ENCODE measurements around the gene LNX1. TPM values are rescaled to one million over a fixed set of nuclear protein-coding genes. Genes with fewer than 3 reads are reported as not detected.

The LNX1 gene
- total and polyA plus RNA-seq, 9 donors: 2.4 to 5.1 (median 2.8) TPM

DNA sequence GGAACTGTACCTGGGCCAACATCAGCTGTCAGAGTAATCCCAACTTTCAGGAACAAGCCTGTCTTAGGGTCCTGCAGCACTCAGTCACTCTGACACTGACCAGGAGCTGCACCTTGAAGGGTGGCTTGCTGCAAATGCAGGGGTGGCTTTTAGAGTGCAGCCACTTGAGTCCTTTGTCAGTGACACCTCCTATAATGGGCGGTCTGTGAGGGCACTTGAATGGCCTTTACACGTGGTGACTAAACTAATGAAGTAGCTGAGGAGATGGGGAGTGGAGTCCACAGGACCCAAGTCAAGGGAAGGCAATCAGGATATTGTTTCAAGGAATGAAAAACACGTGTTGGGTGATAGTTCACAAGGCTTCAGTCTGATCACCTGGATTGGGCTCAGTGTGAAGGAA lies 11.1 kb upstream of the LNX1 start:
- WGBS (ENCODE audit: insufficient coverage): 36% methylated on average over 2 of the region's 3 CpGs
- H3K36me3 ChIP-seq (ENCODE audit: control insufficient read depth, insufficient read depth, low read length): no peaks in the 10 kb centered on the region
- H3K27me3 ChIP-seq (ENCODE audit: control insufficient read depth, insufficient read depth, low read length): no peaks in the 10 kb centered on the region
- DNase-seq: no peak
- peaks cover 19% of the 10 kb centered on the region for H3K4me1 ChIP-seq (ENCODE audit: control insufficient read depth, insufficient read depth, low read length)
- no peak overlapping the region for H3K27ac ChIP-seq (ENCODE audit: low read length)
- no peaks in the 10 kb centered on the region for H3K9me3 ChIP-seq (replicated peaks; ENCODE audit: control insufficient read depth, low read depth, low read length)
- H3K4me3 ChIP-seq (ENCODE audit: low read length): no peak overlapping the region

DNA sequence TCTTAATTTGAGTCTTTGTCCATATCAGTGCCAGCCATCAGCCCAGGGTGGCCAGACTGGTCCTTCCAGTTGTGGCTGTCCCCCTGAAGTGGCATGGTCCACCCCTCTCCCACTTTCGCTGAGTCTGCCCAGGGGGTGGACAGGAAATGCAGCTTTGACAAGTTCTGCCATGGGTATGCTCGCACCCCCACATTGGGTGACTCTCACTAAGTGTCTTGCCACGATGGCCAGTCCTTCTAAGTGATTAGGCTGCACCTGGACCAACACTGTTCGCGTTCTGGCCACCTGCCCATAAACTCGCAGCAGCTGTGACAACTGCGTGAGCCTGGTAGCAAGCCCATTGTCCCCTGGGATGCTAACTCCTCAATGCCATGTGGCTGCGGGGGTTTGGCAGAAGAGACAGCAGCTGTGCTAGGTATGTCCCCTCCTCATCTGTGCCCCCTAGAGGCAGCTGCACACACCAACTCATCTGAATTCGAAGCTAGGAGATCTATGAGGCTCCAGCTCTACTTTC lies 10.0 kb upstream of the LNX1 start:
- Histone ChIP-seq H3K4me3 (ENCODE audit: low read length) (no peak overlapping the region), H3K4me1 (ENCODE audit: control insufficient read depth, insufficient read depth, low read length) (peaks cover 19% of the 10 kb centered on the region), H3K36me3 (ENCODE audit: control insufficient read depth, insufficient read depth, low read length) (no peaks in the 10 kb centered on the region), H3K27me3 (ENCODE audit: control insufficient read depth, insufficient read depth, low read length) (no peaks in the 10 kb centered on the region), H3K9me3 (replicated peaks; ENCODE audit: control insufficient read depth, low read depth, low read length) (no peaks in the 10 kb centered on the region), H3K27ac (ENCODE audit: low read length) (no peak overlapping the region)
- DNase-seq: peak; percentile 83
- 68% methylated on average over 9 of the region's 9 CpGs for WGBS (ENCODE audit: insufficient coverage)

DNA sequence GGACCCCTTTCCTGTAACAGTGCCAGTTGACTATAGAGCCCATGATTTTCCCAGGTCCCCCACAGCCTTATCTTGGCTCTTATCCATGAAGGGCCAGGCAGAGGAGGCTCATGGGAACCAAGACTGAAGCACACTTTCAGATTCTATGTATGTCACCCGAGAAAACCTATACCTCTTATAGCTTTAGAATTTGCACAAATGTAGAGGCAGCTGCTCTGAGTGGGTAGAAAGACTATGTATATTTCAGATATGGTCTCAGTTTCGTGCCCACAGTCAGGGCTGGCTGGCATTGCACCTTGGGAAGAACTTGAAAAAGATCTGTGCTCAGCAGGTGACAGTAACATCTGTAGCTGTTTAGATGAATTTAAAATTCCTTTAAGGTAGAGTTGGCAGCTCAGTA lies 8.3 kb upstream of the LNX1 start:
- Histone ChIP-seq H3K27ac (ENCODE audit: low read length) (no peak overlapping the region), H3K4me3 (ENCODE audit: low read length) (no peak overlapping the region), H3K27me3 (ENCODE audit: control insufficient read depth, insufficient read depth, low read length) (no peaks in the 10 kb centered on the region), H3K4me1 (ENCODE audit: control insufficient read depth, insufficient read depth, low read length) (peaks cover 19% of the 10 kb centered on the region), H3K36me3 (ENCODE audit: control insufficient read depth, insufficient read depth, low read length) (no peaks in the 10 kb centered on the region), H3K9me3 (replicated peaks; ENCODE audit: control insufficient read depth, low read depth, low read length) (no peaks in the 10 kb centered on the region)
- WGBS (ENCODE audit: insufficient coverage): no CpG with 5 or more reads among the region's 2 CpGs
- no peak for DNase-seq

DNA sequence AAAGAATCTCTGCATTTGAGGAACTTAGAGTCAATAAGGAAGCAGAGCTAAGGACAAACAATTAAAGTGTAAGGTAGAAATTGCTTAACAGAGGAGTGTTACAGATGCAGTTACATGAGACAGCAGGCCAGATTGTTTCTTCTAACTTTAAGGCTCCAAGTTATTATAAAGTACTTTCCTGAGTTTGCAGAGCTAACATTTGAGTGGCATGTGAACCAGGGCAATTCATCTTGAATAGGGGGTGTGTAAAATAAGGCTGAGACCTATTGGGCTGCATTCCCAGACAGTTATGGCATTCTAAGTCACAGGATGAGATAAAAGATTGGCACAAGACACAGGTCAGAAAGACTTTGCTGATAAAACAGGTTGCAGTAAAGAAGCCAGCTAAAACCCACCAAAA lies 7.6 kb upstream of the LNX1 start:
- H3K36me3 ChIP-seq (ENCODE audit: control insufficient read depth, insufficient read depth, low read length): no peaks in the 10 kb centered on the region
- H3K4me1 ChIP-seq (ENCODE audit: control insufficient read depth, insufficient read depth, low read length): peaks cover 19% of the 10 kb centered on the region
- H3K27ac ChIP-seq (ENCODE audit: low read length): peak overlapping the region; percentile 17
- DNase-seq: no peak
- no peaks in the 10 kb centered on the region for H3K9me3 ChIP-seq (replicated peaks; ENCODE audit: control insufficient read depth, low read depth, low read length)
- no peaks in the 10 kb centered on the region for H3K27me3 ChIP-seq (ENCODE audit: control insufficient read depth, insufficient read depth, low read length)
- H3K4me3 ChIP-seq (ENCODE audit: low read length): no peak overlapping the region

- H3K27ac ChIP-seq (ENCODE audit: low read length): no peak overlapping the region
- H3K4me3 ChIP-seq (ENCODE audit: low read length): no peak overlapping the region
- 100% methylated on average over 2 of the region's 4 CpGs for WGBS (ENCODE audit: insufficient coverage)
- H3K4me1 ChIP-seq (ENCODE audit: control insufficient read depth, insufficient read depth, low read length): peaks cover 19% of the 10 kb centered on the region
- no peaks in the 10 kb centered on the region for H3K27me3 ChIP-seq (ENCODE audit: control insufficient read depth, insufficient read depth, low read length)
- H3K36me3 ChIP-seq (ENCODE audit: control insufficient read depth, insufficient read depth, low read length): no peaks in the 10 kb centered on the region
- no peaks in the 10 kb centered on the region for H3K9me3 ChIP-seq (replicated peaks; ENCODE audit: control insufficient read depth, low read depth, low read length)
- DNase-seq: no peak
These were observed 7.2 kb upstream of the LNX1 start for GRCh38 chr4:53598483-53598882.

- Histone ChIP-seq H3K4me1 (ENCODE audit: control insufficient read depth, insufficient read depth, low read length) (peaks cover 27% of the 10 kb centered on the region), H3K9me3 (replicated peaks; ENCODE audit: control insufficient read depth, low read depth, low read length) (no peaks in the 10 kb centered on the region), H3K27ac (ENCODE audit: low read length) (no peak overlapping the region), H3K36me3 (ENCODE audit: control insufficient read depth, insufficient read depth, low read length) (no peaks in the 10 kb centered on the region), H3K27me3 (ENCODE audit: control insufficient read depth, insufficient read depth, low read length) (no peaks in the 10 kb centered on the region), H3K4me3 (ENCODE audit: low read length) (no peak overlapping the region)
- no peak for DNase-seq
- 79% methylated on average over 3 of the region's 3 CpGs for WGBS (ENCODE audit: insufficient coverage)
These were observed 5.6 kb upstream of the LNX1 start for GRCh38 chr4:53596901-53597300.

- no peaks in the 10 kb centered on the region for H3K9me3 ChIP-seq (replicated peaks; ENCODE audit: control insufficient read depth, low read depth, low read length)
- no peak overlapping the region for H3K27ac ChIP-seq (ENCODE audit: low read length)
- DNase-seq: no peak
- no peak overlapping the region for H3K4me3 ChIP-seq (ENCODE audit: low read length)
- no peaks in the 10 kb centered on the region for H3K27me3 ChIP-seq (ENCODE audit: control insufficient read depth, insufficient read depth, low read length)
- no CpG with 5 or more reads among the region's 2 CpGs for WGBS (ENCODE audit: insufficient coverage)
- H3K4me1 ChIP-seq (ENCODE audit: control insufficient read depth, insufficient read depth, low read length): peaks cover 28% of the 10 kb centered on the region
- H3K36me3 ChIP-seq (ENCODE audit: control insufficient read depth, insufficient read depth, low read length): no peaks in the 10 kb centered on the region
These were observed 4.5 kb upstream of the LNX1 start for GRCh38 chr4:53595834-53596233.

DNA sequence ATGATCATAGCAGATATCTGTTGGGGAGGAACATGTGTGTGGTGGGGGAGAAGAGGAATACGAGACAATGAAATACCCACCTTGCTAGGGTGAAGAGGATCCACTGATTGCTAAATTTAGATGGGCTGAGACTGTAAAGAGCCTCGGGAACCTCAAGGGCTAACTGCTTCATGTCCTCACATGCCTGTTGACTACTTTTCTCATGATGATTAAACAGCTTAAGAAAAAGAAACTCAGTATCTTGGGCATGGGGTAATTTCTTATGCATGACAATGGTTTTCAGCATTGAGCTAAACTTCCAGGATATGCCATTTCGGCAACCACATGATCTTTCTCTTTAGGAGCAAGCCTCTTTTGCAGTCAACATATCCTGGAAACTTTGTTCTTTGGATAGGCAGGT lies 3.9 kb upstream of the LNX1 start:
- Histone ChIP-seq H3K4me1 (ENCODE audit: control insufficient read depth, insufficient read depth, low read length) (peaks cover 31% of the 10 kb centered on the region), H3K4me3 (ENCODE audit: low read length) (no peak overlapping the region), H3K36me3 (ENCODE audit: control insufficient read depth, insufficient read depth, low read length) (no peaks in the 10 kb centered on the region), H3K27ac (ENCODE audit: low read length) (no peak overlapping the region), H3K27me3 (ENCODE audit: control insufficient read depth, insufficient read depth, low read length) (no peaks in the 10 kb centered on the region), H3K9me3 (replicated peaks; ENCODE audit: control insufficient read depth, low read depth, low read length) (no peaks in the 10 kb centered on the region)
- 83% methylated on average over 1 of the region's 3 CpGs for WGBS (ENCODE audit: insufficient coverage)
- DNase-seq: no peak

GRCh38 chr4:53593765-53594164 lies 2.5 kb upstream of the LNX1 start:
- H3K36me3 ChIP-seq (ENCODE audit: control insufficient read depth, insufficient read depth, low read length): no peaks in the 10 kb centered on the region
- WGBS (ENCODE audit: insufficient coverage): no CpG with 5 or more reads among the region's 2 CpGs
- DNase-seq: no peak
- H3K4me3 ChIP-seq (ENCODE audit: low read length): no peak overlapping the region
- H3K27ac ChIP-seq (ENCODE audit: low read length): no peak overlapping the region
- H3K27me3 ChIP-seq (ENCODE audit: control insufficient read depth, insufficient read depth, low read length): no peaks in the 10 kb centered on the region
- peaks cover 31% of the 10 kb centered on the region for H3K4me1 ChIP-seq (ENCODE audit: control insufficient read depth, insufficient read depth, low read length)
- no peaks in the 10 kb centered on the region for H3K9me3 ChIP-seq (replicated peaks; ENCODE audit: control insufficient read depth, low read depth, low read length)

DNA sequence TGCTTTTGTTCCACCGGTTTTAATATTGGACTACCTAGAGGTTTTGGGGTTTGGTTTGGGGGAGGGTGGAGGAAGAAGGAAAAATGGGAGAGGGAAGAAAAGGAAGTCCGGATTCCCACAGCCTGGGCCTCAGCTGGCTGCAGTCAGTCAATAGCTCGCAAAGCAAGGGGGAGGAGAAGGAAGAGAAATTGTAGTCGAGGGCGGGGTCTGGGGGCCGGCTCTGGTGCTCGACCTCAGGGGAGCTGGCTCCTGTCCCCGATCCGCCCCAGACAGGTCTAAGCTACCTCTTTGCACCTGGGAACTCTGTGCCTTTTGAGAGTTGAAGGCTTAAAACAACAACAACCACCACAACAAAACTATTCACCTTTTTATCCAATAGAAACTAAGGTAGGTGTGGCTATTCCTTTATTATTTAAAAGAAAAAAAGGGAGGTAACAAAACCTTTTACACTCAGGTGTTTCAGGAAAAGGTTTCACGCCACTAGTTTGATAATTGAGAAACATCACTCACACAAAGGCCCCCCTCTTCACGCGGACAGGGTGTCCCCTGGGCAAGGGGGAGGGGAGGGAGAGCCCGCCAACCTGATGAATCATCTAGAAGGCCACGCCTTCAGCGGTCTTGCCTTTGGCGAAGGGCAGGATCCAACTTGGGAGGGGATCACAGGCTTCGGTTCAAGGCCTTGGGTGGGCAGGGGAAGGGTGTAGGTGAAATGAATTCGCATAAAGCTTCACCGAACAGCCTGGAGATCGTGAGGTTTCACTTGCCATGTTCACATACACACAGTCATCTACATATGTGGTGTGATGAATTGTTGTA lies 1.6 kb upstream of the LNX1 start:
- Histone ChIP-seq H3K4me1 (ENCODE audit: control insufficient read depth, insufficient read depth, low read length) (peaks cover 35% of the 10 kb centered on the region), H3K27ac (ENCODE audit: low read length) (peak overlapping the region; percentile 50), H3K4me3 (ENCODE audit: low read length) (peak overlapping the region; percentile 9), H3K9me3 (replicated peaks; ENCODE audit: control insufficient read depth, low read depth, low read length) (no peaks in the 10 kb centered on the region), H3K27me3 (ENCODE audit: control insufficient read depth, insufficient read depth, low read length) (no peaks in the 10 kb centered on the region), H3K36me3 (ENCODE audit: control insufficient read depth, insufficient read depth, low read length) (no peaks in the 10 kb centered on the region)
- peak; percentile 74 for DNase-seq
- 11% methylated on average over 4 of the region's 20 CpGs for WGBS (ENCODE audit: insufficient coverage)

All from muscle of leg (tissue), 11 donors.